HG03280 (cell line): ENCODE results near the gene TM6SF1.
"Not testable (repeated sequence)": the region's sequence is repeated elsewhere in the genome, so short reads cannot be mapped to it uniquely, and the experiment has no call there.

ENCODE experiments used
- ATAC-seq: cut with Tn5 transposase; IDR thresholded peaks from one replicate; pipeline ENCODE4 v1.9.1; 2021; ENCODE audit warnings: mild to moderate bottlenecking, moderate library complexity; ENCODE audit not compliant: unreplicated experiment

The TM6SF1 gene

DNA sequence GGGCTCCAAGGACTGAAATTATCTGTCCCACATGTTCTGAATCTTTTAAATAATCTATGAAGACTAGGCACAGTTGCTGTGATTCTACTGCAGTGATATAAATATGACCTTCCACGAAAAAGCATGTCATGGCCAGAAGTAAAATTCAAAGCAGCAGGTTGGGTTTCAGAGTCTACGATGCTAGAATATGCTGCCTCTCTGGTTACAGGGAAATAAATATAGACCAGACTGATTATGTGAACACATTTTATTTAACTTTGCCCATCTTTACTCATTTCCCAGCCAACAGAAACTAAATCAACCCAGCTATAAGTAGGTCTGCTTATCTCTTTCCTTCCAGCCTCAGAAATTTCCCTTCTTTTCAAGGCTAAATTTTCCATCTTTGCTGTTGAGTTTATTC lies 19.9 kb upstream of the TM6SF1 start:
- ATAC-seq: no peak

GRCh38 chr15:83088876-83089275 lies 18.6 kb upstream of the TM6SF1 start:
- ATAC-seq: no peak

DNA sequence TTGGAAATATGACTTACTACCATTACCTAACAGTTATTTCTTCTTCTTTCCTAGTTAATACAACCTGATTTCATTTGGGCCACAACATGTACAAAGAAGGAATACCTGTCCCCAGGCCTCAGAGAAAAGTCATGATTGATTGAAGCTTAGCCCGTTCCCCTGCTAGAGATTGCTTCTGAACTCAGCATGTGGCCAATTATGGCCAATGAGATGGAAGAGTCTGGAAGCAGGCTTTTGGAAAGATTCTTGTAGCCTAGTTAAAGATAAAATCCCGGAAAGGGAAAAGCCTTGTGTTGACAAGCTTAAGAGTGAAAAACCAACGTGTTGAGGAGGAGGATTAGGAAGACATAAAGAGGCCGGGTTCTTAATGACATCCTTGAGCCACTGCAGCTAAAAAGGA lies 17.0 kb upstream of the TM6SF1 start:
- no peak for ATAC-seq

- not testable (repeated sequence) for ATAC-seq
These were observed 15.5 kb upstream of the TM6SF1 start for GRCh38 chr15:83091965-83092308.

DNA sequence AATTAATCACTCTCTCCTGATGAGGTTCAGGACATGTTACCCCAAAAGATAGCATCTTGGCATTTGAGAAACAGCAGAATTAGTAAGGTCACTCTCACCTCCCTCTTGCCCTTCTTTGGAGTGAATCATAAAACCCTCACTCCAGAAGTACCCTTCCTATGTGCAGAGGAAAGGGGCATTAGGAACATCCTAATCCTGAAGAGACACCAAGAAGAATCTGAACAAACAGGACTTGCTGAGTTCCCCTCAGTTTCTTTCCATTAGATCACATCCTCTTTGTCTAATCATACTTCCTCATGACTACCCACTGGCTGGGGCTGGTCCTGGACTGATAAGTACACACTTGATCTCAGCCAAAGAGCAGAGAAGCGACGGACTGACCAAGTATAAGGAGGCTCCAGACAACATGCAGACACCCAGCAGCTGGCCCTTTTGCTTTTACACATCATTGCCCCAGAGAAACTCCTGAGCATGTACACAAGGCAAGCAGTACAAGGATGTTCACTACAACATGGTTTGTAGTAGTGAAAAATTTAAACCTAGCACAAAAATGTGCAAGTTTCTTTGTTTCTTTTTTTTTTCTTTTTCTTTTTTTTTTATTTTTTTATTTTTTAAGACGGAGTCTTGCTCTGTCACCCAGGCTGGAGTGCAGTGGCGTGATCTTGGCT lies 15.0 kb upstream of the TM6SF1 start:
- peak; percentile 85 for ATAC-seq

- ATAC-seq: no peak
These were observed 12.9 kb upstream of the TM6SF1 start for GRCh38 chr15:83094583-83094982.

DNA sequence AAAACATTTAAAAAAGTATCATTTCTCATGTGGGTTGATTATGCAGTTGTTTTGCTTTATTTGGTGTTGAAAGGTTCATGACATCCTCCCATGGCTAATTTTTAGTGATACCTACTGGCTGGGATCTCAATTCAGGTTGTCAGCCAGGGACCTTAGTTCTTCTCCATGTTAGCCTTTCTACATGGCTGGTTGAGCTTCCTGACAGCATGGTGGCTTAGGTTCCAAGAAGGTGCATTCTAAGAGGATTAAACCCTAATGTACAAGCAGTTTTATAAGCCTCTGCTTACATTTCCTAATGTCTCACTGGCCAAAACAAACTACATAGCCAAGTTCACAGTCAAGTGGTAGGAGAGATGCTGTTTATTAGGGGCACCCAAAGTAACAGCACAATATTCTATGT lies 9.4 kb upstream of the TM6SF1 start:
- no peak for ATAC-seq

- no peak for ATAC-seq
These were observed 8.2 kb upstream of the TM6SF1 start for GRCh38 chr15:83099290-83099689.

DNA sequence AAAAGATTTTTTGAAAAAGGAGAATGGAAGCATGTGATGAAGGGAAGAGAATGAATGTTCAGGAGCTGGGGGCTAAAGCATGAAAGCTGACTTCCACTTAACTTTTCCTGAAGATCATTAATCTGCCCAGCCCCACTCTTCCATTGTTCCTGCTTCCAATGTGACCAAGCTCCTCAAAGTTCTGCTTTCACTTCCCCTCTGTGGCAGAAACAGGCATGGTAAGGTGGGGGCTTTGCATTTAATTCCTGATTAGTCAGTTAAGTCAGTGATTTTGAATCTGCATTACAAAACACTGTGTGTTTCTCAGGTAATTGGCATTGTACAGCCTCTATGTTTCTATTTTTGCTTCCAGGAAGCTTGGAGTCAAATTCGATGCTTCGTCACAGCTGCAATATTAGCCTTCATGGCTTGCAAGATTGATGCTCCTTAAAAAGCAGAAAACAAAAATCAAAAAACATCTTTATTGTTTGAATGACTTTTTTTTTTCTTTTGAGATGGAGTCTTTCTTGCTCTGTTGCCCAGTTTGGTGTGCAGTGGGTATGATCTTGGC lies 7.3 kb upstream of the TM6SF1 start:
- no peak for ATAC-seq

- ATAC-seq: no peak
These were observed 5.1 kb upstream of the TM6SF1 start for GRCh38 chr15:83102346-83102745.

GRCh38 chr15:83104141-83104540 lies 3.3 kb upstream of the TM6SF1 start:
- no peak for ATAC-seq

DNA sequence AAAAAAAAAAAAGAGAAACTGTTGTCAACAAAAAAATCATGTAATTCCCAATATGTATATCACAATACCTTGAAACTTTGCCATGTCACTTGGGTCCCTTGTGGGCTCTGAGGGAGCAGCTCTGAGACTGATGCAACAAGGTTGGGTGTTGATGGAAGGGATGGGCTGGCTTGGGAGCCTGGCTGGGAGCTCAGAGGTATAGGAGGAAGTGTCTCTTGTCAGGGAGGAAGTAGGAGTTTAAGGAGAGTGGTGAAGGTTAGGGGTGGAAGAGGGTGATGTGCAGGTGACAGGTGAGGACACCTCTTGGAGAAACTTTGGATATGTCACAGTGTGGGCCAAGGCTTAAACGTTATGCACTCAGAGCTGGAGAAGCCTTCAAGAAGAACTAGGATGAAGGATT lies 2.0 kb upstream of the TM6SF1 start:
- no peak for ATAC-seq

DNA sequence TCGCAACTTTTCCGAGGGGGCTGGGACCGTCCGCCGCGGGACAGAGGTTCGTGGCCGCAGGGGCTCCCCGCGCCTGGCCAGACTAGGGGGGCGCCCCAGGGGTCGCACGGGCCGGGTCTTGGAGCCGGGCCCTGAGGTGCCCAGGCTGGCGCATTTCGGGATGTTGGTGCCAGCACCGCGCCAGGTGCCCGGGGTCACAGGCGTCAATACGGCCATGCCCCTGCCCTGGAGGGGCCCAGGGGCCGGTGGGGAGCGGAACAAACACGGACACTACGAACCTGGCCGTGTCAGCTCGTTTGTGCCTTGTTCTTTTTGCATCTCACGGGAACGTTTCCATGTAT lies 366 bp downstream of the TM6SF1 start:
- ATAC-seq: no peak

- peak; percentile 53 for ATAC-seq
These were observed 1.1 kb downstream of the TM6SF1 start for GRCh38 chr15:83108266-83109219.

- no peak for ATAC-seq
These were observed 2.1 kb downstream of the TM6SF1 start for GRCh38 chr15:83109532-83109931.

- ATAC-seq: no peak
These were observed 2.9 kb downstream of the TM6SF1 start for GRCh38 chr15:83110381-83110780.

DNA sequence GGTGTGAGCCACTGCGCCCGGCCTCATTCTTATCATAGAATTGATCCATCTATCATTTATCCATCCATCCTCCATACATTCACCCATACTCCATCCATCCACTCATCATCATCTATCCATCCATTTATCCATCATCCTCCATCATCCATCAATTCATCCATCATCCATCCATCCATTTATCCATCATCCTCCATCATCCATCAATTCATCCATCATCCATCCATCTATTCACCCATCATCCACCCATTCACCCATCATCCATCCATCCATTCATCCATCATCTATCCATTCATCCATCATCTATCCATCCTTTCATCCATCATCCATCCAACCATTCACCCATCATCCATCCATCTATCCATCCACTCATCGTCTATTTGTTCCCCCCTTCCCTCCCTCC lies 3.7 kb downstream of the TM6SF1 start:
- ATAC-seq: no peak

- no peak for ATAC-seq
These were observed 4.9 kb downstream of the TM6SF1 start for GRCh38 chr15:83112233-83112955.

GRCh38 chr15:83112956-83113299 lies 5.5 kb downstream of the TM6SF1 start:
- no peak for ATAC-seq

DNA sequence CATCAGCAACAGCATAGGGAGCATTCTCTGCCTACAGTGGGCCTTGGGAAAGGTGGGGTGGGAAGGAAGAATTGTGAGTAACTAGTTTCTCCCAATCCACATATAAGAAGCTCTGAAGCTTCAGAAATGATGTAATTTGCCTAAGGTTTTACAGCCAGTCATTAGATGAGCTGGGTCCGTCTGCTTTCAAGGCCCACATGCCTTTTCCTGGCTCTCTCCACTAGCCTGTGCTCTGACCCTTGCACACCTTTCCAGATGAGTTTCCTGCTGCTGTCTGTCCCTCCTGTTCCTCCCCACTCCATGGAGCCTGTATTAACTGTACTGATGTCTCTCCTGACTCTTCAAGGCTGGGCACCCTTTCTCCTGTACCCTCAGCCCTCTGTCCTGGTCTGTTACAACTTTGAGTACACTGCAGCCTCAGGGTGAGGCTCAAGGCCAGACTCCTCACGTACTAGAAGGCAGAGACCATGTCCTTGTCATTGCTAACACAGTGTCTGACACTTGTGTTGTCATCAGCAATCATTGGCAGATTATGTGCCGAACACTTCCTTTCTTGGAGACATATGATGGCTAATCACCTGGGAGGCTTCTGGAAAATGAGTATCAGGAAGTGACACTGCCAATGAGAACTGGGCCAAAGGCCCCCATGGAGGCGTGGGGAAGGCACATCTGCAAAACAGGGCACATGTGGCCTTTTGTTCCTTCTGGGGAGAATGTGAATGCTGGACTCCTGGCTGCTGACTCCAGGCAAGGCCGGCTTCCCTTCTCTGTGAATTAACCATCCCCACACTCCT lies 6.6 kb downstream of the TM6SF1 start:
- ATAC-seq: no peak

GRCh38 chr15:83114856-83115255 lies 7.4 kb downstream of the TM6SF1 start:
- no peak for ATAC-seq
